SIG-M5 (cell line): ENCODE data around the gene PIR.

Experiments
- DNase-seq: peaks from one replicate; lab custom pipeline; 2025; lab: John Stamatoyannopoulos, UW

Gene PIR

DNA sequence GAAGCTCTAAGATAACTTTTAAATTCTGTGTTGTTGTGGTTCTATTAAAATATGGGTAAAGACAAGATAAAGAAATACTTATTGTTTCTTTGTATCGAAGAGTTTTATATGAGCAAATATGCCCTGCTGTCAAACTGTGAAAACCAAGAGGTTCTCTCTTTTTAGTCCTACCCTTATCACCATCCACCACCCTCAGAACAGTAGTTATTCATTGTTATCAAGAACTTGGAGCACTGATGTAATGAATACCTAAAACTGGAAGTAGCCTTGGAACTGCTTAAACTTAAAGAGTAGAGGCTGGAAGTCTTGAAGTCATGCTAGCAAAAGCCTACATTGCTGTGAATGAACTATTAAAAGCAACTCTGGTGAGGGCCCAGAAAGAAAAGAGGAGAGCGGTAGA lies 9.2 kb downstream of the PIR start:
- DNase-seq: no peak

DNA sequence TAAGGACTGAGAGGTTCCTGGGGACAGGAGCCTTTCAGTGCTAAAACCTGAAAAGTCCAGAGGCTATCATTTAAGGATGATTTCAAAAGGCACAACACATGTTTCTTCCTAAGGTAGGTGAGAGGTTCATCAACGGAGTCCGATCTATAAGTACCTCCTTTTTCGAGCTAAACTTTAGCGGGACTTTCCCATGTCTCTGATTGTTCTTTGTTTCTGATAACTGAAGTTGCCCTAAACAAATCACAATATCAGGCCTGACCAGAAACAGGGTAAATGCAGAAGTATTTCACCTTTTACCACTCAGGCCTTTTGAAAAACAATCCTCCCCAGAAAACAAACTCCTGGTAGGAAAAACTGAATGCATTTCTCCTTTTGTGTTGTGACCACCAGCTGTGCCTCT lies 17.6 kb downstream of the PIR start:
- DNase-seq: no peak

DNA sequence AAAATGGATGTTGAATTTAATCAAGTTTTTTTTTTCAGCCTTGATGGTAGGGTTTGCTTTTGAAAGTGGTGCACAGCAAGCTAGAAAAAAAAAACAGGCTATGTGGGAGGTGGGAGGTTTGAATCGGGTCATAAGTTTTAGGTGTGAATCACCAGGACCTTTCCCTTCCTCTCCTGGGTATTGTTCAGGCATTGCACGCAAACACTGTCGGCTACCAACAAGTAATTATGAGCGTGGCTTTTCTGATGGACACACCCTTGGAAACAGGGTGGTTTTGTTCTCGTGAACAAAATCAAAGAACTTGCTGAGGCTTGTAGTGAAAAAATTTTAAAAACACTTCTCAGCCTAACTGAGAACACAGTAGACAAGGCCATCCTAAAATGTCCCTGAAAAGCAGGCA lies 18.1 kb downstream of the PIR start:
- no peak for DNase-seq

DNA sequence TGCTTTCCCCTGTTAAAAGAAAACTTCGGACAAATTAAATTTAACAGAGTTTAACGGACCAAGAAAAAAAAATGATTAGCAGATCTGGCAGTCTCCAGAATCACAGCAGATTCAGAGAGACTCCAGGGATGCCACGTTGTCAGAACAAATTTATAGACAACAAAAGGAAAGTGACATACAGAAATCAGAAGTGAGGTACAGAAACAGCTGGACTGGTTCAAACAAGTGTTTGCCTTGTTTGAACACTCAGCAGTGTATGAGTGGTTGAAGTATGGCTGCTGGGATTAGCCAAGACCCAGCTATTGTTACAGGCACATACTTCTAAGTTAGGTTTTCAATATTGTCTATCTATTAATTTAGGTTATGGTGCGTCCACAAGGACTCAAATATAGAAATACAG lies 19.1 kb downstream of the PIR start:
- no peak for DNase-seq

DNA sequence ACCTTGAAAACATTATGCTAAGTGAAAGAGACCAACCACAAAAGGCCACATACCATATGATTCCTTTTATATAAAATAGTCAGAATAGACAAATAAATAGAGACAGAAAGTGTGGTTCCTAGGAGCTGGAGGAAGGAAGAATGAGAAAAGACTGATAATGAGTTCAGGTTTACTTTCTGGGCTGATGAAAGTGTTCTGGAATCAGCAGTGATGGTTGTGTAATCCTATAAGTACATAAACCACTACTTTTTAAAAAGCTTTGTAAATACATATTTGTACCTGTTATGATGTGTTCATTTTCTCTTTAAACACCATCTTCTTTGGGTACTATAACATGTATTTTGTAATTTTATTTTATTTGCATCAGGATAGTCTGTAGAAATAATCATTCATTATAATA lies 20.6 kb downstream of the PIR start:
- DNase-seq: no peak

DNA sequence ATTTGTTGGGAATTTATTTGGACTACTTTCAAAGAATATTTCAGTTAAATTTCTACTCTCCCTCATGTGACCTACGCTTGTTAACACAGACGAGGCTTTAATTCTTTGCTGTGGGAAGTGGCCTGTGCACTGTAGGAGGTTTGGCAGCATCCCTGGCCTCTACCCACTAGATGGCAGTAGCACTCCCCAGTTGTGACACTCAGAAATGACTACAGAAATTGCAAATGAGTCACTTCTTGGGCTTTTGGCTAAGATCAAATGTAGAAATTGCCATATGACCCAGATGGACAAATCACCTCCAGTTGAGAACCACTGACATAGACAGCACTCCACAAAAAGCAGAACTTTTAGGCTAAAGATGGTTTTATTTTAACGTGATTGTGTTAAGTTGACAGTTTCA lies 22.1 kb downstream of the PIR start:
- DNase-seq: no peak

DNA sequence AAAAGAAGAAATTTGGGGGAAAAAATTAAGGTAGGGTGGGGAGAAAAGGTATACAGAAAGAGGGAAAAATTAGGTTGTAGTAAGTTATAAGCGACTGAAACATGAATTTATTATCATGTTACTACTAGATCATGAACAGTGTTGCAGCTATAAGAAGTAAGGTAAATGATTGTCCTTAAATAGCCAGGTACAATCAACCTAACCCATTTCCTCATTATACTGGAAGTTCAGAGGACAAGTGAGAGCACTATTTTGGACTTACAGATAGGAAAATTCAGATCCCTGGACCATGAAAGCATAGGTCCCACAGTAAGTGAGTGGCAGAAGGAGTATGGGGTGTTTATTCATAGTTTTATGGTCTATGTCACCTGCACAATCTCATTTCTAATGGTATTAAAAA lies 23.5 kb downstream of the PIR start:
- no peak for DNase-seq

DNA sequence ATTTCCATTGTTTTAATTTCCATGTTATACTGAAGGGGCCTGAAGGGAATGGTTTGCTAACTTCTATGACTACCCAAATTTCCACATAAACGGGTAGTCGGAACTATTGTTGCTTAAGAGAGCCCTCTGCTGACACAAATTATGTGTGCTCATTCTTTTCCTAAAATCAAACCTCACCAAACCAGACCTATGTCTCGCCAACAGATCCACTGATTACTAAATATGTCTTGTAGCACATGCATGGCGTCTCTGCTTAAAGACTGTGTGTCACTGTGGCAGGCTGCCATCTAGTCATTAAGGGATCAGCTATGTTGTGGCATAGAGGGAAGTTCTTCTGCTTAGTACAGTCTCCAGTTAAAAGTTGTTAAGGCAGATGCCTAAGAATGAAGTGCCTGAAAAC lies 25.1 kb downstream of the PIR start:
- DNase-seq: no peak

DNA sequence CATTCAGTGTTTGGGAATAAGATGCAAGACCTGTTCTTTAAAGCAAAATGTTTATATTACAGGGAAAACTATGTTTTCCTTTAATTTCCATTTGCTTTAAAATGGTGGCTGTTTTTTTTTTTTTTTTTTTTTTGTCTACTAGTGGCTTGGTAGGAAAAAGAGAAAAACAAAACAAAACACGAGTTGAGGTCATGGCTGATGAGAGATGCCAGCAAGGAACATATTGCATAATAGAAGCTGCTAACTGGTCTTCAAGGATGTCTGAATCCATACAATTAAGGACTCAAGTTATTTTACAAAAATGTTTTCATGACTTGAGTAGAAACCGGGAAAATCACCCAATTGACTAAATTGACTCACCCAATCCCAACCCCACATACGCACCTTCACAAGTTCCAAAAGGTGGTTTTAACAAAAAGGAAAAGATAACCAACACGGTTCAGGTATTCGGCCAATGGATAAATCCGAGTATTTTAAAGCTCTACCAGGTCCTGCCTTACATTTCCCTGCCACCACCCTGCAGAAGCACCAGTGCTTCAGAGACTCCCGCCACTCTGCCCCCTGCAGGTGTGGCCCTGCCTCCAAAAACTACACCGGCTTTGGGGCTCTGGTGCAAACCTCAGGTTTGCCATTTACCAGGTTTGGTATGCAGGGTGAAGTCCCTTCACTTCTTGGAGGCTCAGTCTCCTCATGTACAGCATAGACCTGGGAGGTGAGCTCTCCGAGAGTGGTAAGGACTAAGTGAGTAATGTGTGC lies 27.1 kb downstream of the PIR start:
- no peak for DNase-seq

DNA sequence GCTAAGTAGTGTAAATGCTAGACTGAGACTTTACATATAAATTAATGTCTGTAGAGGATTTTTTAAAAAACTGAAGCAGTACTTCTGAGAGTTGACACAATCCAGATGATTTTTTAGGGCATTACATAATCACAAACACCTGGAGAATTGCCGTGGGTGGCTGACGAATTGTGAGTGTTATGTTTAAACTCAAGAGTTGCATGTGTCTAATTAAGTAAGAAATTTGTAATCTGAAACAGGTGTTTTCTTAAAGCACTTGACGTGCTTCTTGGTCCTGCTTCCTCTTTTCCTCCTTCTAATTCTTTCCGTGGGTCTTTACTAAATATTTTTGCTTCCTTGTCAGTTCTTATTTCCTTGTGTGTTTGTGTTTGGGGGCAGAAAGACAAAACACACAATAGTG lies 27.8 kb downstream of the PIR start:
- DNase-seq: no peak

DNA sequence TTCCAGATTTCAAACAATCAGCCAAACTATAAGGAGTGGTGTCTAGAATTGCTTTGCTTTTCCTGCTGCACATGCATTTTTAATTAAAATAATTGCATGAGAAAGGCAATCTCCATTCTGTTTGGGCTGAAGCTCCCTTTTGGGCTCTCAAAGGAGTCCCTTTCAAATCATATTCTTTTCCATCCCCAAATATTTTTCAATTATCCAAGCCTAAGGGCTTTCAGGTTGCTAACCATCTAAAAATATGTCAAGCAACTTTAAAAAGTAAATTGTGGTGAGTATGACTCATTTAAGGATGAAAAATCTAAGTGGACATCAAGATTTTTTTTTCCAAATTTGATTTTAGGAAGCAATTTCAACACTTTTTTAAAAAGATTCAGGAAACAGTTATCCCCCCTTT lies 28.4 kb downstream of the PIR start:
- no peak for DNase-seq

DNA sequence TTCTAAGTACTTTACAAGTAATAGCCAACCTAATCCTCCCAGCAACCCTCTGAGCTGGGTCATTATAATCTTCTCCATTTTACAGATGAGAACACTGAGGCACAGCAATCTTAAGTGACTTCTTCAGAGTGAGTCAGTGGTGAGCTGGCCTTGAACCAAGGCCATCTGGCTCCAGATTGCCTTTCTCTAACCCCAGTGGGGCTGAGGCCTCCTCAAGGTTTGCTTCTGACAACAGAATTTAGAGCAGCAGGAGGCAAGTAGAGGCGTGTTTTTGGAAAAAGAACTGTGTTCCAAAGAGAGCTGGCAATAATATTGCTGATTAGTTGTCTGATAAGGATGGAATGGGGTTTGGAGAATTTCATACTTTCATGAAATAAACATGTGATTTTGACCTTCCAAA lies 41.2 kb downstream of the PIR start:
- no peak for DNase-seq

DNA sequence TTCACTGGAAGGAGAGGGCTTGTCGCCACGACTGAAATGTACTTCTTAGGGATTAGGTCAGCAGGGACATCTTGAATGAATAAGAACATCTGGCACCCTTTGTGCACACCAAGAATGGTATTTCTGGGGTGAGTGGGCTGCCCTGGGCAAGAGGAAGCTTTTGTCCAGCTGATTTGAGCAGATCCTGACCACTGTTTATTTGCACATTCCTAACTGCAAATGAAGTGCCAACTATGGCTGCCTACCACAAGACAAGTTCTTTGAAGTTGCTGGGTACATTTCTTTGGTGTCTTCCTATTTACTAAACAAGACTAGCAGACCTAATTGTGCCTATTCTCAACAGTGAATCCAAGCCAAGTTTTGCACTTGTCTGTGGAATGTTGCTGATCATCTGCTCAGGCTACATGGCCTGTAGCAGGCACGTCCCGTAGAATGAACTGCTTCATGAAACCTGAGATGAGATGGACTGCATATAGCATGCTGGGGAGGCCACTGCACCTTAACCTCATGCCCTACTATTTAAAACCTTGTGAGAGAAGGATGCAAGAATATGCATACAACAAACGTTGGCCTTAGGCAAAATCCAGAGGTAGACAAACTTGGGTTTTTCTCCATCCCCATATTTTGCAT lies 45.0 kb downstream of the PIR start:
- DNase-seq: no peak

DNA sequence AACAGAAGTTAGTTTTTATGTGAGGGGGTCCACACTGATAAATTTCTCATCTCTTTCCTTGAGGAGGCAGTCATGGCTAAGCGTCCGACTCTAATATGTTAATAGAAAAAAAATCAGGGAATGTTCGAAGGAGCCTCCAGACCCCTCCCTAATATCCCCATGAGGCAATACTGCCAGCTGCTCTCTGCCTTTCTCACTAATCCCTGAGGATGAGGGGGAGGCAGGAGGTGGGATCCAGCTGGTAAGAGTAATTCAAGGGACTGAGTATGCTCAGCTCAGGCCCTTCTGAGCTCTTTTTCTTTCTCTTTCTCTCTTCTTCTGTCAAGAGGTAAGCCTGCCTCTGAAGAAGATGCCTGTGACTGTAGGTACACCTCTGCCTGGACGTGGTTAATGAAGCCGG lies 51.7 kb downstream of the PIR start:
- DNase-seq: no peak

DNA sequence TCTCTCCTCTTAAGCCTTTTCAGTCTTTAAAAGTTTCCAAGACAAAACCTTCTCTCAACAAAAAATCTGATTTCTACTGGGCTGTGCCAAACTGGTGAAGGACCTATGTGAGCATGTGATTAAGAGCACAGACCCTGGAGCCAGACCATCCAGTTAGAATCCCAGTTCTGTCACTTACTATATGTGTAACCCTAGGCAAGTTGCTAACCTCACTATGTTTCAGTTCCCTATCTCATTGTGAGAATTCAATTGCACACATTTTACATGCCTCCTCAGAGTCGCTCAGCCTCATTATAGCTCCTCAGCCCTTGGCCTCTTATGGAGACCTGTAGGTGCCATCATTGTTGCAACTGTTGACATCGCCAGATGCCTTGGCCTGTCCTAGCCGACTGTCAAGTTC lies 54.8 kb downstream of the PIR start:
- no peak for DNase-seq

DNA sequence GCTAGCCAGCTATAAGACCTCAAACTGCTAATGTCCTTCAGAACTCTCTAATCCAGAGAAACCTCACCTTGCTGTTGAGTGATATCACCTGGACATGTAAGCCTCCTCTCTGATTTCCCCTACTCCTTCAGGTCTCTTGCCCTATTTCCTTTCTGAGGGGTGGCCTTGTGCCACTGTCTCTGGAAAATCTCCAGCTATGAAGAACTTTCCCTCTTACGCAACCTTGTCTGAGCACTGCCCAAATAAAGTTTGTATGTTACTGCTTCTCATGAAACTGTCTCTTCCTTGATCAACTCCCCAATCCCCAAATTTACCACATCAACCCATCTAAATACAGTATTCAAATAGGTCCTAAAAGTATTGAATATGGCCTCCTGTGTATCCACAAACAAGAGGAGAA lies 55.4 kb downstream of the PIR start:
- no peak for DNase-seq

DNA sequence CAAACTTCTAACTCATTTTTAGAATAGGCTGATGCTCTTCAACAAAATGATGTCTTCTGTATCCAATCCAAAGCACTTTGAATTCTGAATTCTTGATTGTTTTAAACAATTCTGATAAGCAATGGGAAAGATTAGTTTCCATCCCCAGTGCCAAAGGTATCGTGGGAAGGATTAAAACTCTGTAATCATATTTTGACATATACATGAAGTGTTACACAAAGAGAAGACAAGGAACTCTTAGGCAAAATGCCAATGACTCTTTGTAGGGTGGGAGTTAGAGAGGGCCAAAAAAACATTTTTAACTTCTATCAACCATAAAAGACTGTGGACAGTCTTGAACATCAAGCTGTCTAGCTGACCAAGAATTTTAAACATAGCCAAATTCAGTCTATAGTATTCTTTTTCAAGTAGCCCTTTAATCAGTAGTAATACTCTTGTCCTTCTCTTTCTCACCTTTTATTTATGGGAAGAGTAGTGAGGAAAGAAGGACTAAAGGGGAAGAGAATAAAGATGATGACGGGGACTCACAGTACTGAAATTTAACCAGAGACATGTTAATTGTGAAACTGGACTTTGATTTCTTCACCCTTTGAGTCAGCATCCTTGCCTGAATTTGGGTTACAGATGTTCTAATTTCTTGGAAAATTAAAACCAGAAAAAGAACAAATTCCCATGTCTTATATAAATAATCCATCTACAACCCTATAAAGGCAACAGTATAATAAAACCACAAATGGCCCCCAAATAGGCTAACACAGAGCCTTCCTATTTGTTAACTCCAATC lies 57.1 kb downstream of the PIR start:
- DNase-seq: no peak

DNA sequence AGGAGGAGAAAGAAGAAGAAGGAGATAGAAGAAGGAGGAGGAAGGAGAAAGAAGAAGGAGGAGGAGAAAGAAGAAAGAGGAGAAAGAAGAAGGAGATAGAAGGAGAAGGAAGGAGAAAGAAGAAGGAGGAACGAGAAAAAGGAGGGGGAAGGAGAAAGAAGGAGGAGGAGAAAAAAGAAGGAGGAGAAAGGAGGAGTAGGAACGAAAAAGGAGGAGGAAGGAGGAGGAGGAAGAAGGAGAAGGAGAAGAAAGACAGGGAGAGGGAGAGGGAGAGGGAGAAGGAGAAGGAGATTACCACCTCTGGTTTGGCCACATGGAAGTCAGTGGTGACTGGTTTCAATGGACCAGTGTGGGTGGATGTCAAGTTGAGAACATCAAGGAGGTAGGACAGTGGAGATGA lies 58.9 kb downstream of the PIR start:
- DNase-seq: no peak

DNA sequence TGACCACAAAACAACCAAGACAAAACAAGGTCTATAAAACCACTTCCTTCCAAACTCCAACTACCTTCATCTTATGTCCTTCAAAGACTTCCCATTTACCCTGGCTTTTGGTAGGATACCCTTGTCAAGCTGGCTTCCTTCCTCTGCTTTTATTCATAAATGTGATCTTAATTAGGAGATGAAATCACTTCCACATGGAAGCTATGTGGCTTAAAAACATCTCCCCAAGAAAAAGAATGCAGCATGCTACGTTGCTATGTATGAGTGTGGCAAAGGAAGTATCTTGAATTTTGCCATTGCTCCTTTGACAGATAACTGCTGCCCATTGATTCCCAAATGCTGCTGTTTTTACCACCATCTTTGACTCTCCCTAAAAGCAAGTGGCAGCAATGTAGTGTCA lies 62.5 kb downstream of the PIR start:
- no peak for DNase-seq

DNA sequence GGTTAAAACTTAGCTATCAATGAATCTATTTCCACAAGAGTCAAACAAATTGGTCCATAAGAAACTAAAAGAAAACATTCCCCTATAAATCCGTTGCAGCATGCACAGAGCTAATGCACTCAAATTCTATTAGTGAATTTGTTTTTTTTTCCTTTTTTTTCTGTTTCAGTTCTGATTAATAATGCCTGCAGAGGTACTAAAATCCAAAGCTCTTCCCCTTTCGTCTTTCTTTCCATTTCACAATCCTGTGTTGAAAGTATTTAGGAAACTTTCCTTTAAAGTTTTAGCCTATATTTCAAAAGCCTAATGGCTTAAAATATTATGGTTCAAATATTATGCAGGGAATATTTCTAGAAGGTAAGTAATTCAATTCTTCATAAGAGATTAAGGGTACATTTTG lies 63.1 kb downstream of the PIR start:
- DNase-seq: no peak

DNA sequence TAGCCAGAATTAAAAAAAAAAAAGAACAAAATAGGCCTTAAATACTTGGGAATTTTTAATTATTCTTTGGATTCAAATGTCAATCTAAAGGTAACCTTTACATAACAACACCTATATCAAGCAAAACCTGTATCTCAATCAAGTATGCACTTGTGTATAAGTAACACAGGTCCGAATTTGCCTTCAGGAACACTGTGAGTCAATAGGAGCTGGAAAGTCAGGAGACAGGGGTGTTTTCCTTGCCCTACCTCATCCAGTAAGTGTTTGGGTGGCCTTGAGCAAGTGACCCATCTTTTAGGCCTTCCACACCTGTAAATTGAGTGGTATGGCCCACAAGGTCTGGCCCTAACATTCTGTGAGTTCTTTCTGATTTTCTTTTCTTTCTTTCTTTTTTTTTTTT lies 68.1 kb downstream of the PIR start:
- DNase-seq: no peak

DNA sequence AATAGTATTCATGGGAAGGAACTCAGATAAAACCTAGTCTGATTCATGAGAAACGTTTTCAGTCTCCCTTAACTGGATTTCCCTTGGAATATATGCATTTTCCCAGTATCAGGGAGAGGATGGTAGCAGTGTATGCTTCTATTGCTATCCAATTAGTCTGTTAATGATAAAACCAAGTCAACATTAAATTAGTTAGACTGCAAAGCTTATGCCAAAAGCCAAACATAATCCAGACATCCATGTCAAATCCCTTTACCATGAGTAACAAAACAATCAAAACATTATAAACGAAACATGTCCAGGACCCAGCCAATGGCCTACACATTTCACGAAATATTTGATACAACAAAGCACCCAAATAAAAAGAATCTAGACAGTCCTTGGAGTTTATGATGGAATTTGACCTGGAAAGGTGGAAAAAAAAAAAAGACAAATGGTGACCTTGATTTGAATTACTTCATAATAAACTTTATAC lies 74.4 kb downstream of the PIR start:
- DNase-seq: no peak

DNA sequence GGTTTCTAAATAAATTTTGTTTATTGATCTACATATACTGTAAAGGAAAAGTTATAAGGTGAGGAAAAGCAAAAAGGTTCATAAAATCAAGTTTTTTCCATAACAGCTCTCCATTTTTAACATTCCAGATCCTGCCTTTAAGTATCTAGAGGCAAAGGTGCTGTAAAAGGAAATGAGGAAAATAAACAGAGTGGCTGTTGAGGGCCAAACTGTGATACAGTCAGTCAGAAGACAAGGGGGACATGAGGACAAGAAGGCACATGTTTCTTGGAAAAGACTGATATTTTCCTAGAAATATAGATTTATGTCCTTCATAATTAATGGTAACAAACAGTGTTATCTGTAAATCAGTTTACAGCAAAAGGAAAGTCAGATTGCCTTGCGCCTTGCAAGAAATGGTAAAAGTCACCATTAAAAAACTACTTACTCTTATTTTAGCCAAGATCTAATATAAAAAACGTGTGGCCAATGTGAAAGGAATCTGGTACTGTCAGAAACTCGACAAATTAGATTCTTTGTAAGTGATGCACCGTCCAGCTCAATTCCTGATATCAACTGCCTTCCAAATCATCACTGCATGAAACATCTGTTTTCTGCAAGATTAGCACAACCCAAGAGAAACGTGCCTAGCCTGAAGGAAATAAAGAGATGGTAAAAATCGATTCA lies 75.0 kb downstream of the PIR start:
- DNase-seq: no peak
